ENCODE measurements around the gene TBC1D14. TPM values are rescaled to one million over a fixed set of nuclear protein-coding genes. Genes with fewer than 3 reads are reported as not detected.

TBC1D14 gene
- total RNA-seq, 1 donor: 39.4 TPM

GRCh38 chr4:6929812-6930464 is 20.3 kb downstream of the TBC1D14 start:
- peaks cover 28% of the 10 kb centered on the region for H4K20me1 ChIP-seq (ENCODE audit: insufficient read depth, low read length)
- H3K36me3 ChIP-seq (ENCODE audit: insufficient read depth, low read length): no peaks in the 10 kb centered on the region
- H3K79me2 ChIP-seq (ENCODE audit: insufficient read depth, low read length): peaks cover 14% of the 10 kb centered on the region
- peak; percentile 79 for DNase-seq (ENCODE audit: insufficient read length, low spot score, missing footprints)
- no peaks in the 10 kb centered on the region for H3K27me3 ChIP-seq (ENCODE audit: insufficient read depth, low read length)
- H3K4me3 ChIP-seq (ENCODE audit: insufficient read depth, low read length): no peak overlapping the region
- no peaks in the 10 kb centered on the region for H3K9me3 ChIP-seq (ENCODE audit: low read depth, low read length)
- TF ChIP-seq CTCF (IDR thresholded peaks at IDR 0.05; ENCODE audit: extremely low read depth, low read depth, low read length): no peak
- no peak overlapping the region for H3K4me2 ChIP-seq (ENCODE audit: insufficient read depth, low read length)
- no peak overlapping the region for H2AFZ ChIP-seq (ENCODE audit: low read length)
- H3K4me1 ChIP-seq (ENCODE audit: insufficient read depth, low read length): no peaks in the 10 kb centered on the region
- H3K27ac ChIP-seq (ENCODE audit: low read depth, low read length): no peak overlapping the region

GRCh38 chr4:6932475-6932874 is 22.8 kb downstream of the TBC1D14 start:
- no peak for DNase-seq (ENCODE audit: insufficient read length, low spot score, missing footprints)
- no peak overlapping the region for H2AFZ ChIP-seq (ENCODE audit: low read length)
- no peak overlapping the region for H3K4me2 ChIP-seq (ENCODE audit: insufficient read depth, low read length)
- peaks cover 26% of the 10 kb centered on the region for H4K20me1 ChIP-seq (ENCODE audit: insufficient read depth, low read length)
- H3K4me3 ChIP-seq (ENCODE audit: insufficient read depth, low read length): no peak overlapping the region
- H3K9me3 ChIP-seq (ENCODE audit: low read depth, low read length): no peaks in the 10 kb centered on the region
- H3K36me3 ChIP-seq (ENCODE audit: insufficient read depth, low read length): no peaks in the 10 kb centered on the region
- no peaks in the 10 kb centered on the region for H3K4me1 ChIP-seq (ENCODE audit: insufficient read depth, low read length)
- no peak for TF ChIP-seq CTCF (IDR thresholded peaks at IDR 0.05; ENCODE audit: extremely low read depth, low read depth, low read length)
- no peaks in the 10 kb centered on the region for H3K27me3 ChIP-seq (ENCODE audit: insufficient read depth, low read length)
- H3K27ac ChIP-seq (ENCODE audit: low read depth, low read length): no peak overlapping the region
- peaks cover 14% of the 10 kb centered on the region for H3K79me2 ChIP-seq (ENCODE audit: insufficient read depth, low read length)

- Histone ChIP-seq H3K4me1 (ENCODE audit: insufficient read depth, low read length) (no peaks in the 10 kb centered on the region), H2AFZ (ENCODE audit: low read length) (no peak overlapping the region)
Measured at GRCh38 chr4:6932918-6933317, 23.3 kb downstream of the TBC1D14 start.

More at GRCh38 chr4:6932918-6933317, 23.3 kb downstream of the TBC1D14 start:
- TF ChIP-seq CTCF (IDR thresholded peaks at IDR 0.05; ENCODE audit: extremely low read depth, low read depth, low read length): no peak
- H3K27ac ChIP-seq (ENCODE audit: low read depth, low read length): no peak overlapping the region
- no peaks in the 10 kb centered on the region for H3K27me3 ChIP-seq (ENCODE audit: insufficient read depth, low read length)
- no peak for DNase-seq (ENCODE audit: insufficient read length, low spot score, missing footprints)
- no peaks in the 10 kb centered on the region for H3K9me3 ChIP-seq (ENCODE audit: low read depth, low read length)
- peaks cover 26% of the 10 kb centered on the region for H4K20me1 ChIP-seq (ENCODE audit: insufficient read depth, low read length)
- H3K4me3 ChIP-seq (ENCODE audit: insufficient read depth, low read length): no peak overlapping the region
- peaks cover 14% of the 10 kb centered on the region for H3K79me2 ChIP-seq (ENCODE audit: insufficient read depth, low read length)
- no peak overlapping the region for H3K4me2 ChIP-seq (ENCODE audit: insufficient read depth, low read length)
- no peaks in the 10 kb centered on the region for H3K36me3 ChIP-seq (ENCODE audit: insufficient read depth, low read length)

All from osteoblast (primary cell).